Inflammatory macrophage treated with lipopolysaccharide for 4 hours (primary cell): Measurements from ENCODE around the gene MGAT4C.
"Not testable (repeated sequence)": the region's sequence is repeated elsewhere in the genome, so short reads cannot be mapped to it uniquely, and the experiment has no call there.

Source experiments
- DNase-seq: peaks from one replicate; pipeline ENCODE4 v3.0.0-alpha.2; 2020

MGAT4C gene

DNA sequence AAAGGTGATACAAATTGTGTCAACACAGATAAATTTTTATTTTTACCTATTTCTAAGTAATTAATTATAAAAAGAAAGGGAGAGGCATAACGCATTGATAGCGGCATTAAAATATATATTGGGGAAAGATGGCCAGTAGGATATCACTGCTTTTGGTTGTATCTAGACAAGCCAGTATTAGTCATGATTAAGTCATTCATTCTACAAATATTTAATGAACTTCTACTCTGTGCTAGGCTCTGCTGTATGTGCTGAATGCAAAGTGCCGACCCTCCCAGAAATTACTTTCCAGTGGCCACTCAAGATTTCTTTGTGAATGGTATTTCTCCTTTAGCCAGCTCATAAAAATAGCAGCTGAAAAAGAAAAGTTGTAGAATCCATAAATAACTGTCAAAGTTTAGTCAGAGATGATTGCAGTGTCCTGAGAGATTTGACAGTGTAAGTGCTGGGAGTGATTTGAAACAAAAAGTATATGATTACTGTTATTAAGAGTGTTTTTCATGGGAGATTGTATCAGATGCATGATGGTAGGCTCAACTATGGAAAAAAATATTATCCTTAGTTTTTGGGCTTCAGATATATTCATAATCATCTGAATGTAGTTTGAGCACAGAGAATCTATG, 133.2 kb downstream of the MGAT4C start:
- no peak for DNase-seq

DNA sequence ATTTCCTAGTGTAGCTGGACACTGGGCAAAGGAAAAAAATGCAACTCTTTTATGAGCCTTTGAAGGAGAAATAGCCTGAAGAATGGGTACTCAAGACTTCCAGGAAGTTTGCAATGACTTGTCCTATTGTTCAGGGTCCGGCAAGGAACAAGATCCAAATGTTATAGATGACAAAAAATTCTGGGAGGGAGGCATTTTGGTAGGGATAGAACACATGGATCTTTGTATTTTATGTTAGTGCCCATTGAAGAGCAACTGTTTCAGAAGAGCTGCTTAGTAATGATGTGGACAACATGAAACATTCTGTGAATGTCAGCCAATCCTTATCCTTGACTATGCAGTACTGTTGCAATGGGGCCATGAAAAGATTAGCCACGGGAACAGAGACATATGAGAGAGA, 138.0 kb downstream of the MGAT4C start:
- no peak for DNase-seq

DNA sequence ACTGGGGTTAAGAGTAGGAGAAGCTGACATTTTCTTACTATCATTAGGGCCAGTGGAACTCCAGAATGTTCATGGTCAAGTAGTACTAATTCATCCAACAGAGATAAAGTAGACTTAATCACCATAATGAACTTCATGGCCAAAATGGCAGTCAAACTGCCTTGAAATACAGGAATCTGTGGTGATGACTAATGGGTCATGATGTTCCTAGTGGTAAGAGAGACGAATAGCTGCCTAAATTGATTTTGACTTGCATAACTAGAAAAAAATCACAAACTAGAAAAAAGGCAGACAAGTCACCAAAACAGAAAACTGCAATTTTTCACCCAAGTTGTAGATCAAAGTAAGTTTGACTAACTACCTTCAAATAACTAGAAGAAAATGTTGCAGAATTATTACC, 138.5 kb downstream of the MGAT4C start:
- no peak for DNase-seq

DNA sequence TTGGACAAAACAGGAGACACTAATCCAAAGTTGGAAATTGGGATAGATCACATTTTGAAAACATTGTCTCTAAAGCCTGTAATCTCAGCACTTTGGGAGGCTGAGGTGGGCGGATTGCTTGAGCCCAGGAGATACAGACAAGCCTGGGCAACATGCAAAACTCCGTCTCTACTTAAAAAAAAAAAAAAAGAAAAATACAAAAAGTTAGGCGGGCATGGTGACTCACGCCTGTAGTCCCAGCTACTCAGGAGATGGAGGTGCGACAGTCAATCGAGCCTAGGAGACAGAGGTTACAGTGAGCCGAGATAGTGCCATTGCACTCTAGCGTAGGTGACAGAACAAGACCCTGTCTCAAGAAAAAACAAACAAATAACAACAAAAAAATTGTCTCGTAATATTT, 152.1 kb downstream of the MGAT4C start:
- no peak for DNase-seq

DNA sequence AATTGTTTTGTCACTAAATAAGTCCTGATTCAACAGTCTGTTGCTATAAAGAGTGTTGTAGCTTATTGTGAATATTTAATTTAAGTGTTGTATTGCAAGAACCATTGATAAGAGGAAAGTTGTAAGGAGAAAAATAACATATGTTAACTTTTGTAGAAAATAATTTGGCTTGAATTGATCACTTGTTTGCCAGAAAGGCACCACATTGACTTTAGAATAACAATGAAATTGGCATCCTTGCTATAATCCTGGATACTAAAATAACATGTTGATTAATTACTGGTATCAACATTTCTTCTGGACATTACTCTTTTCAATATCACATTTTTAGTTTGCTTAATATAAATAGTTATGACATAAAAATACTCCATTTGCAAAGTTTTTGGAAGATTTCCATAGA, 159.0 kb downstream of the MGAT4C start:
- no peak for DNase-seq

DNA sequence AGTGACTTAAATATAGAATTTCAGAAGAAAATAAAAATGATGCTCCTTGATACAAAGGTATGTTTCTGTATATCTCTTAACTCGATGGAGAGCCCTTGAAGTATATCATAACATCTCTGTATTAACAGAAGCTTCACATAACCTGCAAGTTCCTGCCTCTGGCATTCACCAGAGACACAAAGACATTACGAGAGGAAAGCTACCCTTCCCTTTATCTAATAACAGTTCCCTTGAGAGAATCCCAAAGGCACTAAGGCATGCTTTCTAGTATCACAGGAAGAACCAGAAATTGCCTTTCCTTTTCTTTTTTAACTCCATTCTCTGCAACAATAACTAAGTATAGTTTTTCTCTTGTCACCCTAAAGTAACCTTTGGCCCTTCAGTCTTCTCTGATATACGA, 164.5 kb downstream of the MGAT4C start:
- no peak for DNase-seq

DNA sequence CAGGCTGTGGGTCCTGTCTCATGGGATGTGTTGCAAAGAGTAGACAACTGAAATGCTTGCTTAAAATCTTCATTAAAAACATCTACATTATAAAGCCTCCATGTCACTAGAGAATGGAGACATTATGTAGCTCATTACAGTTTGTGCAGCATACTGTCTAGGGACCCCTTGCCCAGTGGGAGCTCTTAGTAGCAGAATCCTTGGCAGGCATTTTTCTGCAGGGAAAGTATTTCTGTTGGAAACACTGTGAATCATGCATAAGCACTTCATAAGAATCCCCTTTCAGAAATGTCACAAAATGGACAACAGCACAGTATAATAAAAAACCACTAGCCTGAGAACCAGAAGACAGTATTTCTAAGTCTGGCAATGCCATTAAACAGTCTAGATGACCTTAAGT, 174.3 kb downstream of the MGAT4C start:
- no peak for DNase-seq

DNA sequence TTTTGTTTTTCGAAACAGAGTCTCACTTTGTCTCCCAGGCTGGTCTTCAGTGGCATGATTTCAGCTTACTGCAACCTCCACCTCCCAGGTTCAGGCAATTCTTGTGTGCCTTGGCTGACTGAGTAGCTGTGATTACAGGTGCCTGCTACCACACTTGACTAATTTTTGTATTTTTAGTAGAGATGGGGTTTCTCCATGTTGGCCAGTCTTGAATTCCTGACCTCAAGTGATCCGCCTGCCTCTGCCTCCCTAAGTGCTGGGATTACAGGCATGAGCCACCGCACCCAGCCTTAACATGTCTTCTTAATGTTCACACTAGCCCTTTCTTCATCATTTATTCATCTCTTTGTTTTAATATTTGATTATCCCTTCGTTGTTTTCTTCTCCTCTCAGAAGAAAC, 197.1 kb downstream of the MGAT4C start:
- DNase-seq, result not testable (repeated sequence)

DNA sequence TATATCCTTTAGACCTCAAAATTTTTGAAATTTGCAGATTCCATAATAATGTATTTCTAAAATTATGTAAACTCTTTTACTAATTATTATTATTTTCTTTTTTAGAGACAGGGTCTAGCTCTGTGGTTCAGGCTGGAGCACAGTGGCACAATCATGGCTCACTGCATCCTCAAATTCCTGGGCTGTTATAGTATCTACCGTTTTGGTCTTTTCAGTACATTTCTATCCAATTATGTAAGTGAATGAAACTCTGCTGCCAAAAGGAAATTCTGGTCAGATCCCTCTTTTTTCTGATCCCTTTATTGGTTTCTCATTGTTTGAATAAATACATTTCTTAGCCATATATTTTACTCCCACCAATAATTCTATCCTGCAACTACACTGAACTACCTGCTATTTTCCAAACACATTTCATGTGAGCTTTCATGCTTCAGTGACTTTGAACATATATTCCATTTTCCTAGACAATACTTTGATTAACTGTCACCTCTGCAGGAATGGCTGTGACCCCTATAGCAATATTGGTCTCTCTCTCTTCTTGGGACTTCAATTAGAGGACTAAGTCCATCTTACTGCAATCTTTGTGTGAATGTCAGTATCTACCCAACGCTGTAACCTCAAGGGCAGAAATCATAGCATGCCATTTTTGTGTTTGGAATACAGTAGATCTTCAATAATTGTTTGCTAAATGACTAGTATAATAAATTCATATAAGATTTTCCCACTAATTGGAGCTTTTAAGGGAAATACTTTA, 198.9 kb downstream of the MGAT4C start:
- DNase-seq, result no peak

DNA sequence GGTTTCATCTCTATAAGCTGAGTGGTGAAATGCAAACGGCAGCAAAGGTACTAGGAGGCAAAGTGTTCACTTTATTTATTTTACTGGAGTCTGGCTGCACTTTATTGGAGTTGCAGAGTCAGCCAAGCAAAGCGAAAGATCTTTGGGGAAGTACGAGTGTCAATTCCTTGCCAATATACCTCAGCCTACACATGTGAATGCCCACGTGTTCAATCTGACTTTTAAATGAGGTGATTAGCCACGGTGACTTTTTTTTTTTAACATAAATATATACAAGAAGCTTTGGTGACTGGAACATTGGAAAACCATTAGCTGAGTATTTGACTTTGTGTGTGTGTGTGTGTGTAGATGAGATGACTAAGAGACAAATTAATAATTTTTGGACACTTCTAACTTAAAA, 203.3 kb downstream of the MGAT4C start:
- no peak for DNase-seq

DNA sequence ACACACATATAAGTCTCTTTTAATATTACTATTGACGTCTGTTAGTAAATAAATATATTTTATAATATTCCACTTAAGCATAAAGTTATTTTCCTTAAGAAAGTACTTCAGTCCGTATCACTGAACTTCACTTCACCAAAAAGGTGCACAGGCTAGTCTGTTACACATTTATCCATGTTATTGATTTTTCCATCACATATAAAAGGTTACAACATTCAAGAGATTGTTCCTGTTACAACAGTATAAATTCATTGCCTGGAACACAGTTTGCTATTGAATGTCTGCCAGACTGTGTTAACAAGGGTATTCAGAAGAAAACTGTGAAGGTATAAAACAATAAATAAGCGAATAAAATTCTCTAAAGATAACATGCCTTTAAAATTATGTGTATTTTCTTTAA, 206.2 kb downstream of the MGAT4C start:
- no peak for DNase-seq

DNA sequence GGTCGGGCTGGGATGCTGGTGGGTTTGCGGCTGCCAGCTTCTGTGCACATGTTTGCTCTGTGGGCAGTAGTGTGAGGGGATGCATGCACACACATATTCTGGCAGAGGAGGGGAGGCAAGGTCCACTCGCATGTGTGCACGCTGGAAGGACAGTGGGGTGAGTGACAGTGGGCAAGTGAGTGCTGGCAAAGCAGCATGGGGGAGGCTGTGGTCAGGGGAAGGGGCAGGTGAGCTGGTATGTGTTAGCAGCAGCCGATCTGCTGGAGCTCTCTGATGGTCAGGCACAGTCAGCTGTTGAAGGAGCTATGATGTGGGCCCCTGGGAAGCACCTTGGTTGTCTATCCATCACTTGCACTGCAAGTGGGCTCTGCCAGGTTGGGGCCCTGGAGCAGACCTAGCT, 211.8 kb downstream of the MGAT4C start:
- no peak for DNase-seq

DNA sequence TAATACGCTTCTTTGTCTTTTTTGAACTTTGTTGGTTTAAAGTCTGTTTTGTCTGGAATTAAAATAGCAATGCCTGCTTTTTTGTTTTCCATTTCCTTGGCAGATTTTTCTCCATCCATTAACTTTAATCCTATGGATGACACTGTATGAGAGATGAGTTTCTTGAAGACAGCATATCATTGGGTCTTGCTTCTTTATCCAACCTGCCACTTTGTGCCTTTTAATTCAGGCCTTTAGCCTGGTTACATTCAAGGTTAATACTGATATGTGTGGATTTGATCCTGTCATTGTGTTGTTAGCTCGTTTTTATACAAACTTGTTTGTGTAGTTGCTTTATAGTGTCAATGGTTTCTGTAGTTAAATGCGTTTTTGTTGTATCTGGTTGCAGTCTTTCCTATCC, 214.1 kb downstream of the MGAT4C start:
- no peak for DNase-seq

DNA sequence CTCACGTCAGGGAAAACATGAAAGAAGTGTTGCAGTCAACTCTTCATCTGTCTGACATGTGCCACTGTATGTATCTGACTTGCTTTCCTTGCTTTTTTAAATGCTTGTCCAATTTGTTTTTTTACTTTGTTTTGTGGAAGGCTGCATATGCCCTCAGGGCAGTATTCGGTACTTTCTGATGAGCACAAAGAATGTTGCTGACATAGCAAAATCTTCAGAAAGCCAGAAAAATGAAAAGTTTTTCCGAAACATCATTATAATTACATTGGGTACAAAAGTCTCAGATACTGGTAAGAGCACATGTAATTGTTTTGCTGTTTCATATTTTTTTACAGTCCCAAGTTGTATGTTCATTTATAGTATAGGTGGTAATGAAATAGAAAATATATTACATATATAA, 237.8 kb downstream of the MGAT4C start:
- no peak for DNase-seq

DNA sequence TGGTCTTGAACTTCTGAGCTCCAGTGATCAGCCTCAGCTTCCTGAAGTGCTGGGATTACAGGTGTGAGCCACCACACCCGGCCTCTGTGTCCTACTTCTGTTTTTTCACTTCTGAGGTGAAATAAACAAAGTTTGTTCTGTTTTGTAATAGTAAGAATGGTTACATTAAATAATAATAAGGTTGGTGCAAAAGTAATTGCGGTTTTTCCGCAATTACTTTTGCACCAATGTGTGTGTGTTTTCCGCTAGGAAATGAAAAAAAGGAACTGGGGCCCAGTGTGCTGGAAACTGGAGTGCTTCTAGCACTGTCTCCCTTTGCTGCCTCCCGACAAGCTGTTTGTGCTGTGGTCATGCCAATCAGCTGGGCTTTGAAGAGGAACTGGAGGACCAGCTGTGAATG, 241.2 kb downstream of the MGAT4C start:
- no peak for DNase-seq

DNA sequence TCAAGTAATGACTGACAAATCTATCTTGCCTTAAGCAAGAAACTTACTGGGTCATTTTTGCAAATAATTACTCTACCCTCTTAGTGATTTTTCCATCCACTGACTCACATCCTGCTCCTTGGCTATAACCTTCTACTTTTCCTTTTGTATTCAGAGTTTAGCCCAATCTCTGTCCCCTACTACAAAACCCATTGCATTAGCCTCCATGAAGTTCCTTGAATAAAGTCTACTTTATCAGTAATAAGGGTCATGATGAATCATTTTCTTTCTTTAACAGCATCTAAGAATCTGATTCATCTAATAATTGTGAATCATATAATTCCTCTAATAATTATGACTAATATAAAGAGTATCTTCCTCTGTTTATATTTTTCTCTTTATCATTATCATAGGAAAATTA, 249.5 kb downstream of the MGAT4C start:
- no peak for DNase-seq

DNA sequence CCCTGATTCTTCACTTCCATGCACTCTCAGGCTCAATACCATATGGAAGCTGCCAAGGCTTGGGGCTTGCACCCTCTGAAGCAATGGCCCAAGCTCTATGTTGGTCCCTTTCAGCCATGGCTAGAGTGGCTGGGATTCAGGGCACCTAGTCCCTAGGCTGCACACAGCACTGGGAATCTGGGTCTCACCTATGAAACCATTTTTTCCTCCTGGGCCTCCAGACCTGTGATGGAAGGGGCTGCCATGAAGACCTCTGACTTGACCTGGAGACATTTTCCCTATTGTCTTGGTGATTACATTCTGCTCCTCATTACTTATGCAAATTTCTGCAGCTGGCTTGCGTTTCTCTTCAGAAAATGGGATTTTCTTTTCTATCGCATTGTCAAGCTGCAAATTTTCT, 258.1 kb downstream of the MGAT4C start:
- no peak for DNase-seq

DNA sequence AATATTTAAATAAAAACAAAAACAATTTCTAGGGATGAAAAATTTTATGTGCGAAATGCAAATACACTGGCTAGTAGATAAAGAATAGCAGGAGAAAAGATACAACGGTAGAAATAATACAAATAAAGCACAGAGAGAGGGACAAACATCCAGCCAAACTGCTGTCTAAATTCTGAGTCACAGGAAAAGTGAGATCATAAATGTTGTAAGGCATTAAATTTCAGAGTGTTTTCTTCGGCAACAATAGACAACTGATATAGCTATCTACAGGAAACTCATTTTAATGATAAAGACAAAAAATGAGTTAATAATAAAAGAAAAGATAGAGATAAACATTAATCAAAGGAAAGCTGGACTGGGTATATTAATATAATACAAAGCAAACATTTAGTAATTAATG, 259.9 kb downstream of the MGAT4C start:
- no peak for DNase-seq

DNA sequence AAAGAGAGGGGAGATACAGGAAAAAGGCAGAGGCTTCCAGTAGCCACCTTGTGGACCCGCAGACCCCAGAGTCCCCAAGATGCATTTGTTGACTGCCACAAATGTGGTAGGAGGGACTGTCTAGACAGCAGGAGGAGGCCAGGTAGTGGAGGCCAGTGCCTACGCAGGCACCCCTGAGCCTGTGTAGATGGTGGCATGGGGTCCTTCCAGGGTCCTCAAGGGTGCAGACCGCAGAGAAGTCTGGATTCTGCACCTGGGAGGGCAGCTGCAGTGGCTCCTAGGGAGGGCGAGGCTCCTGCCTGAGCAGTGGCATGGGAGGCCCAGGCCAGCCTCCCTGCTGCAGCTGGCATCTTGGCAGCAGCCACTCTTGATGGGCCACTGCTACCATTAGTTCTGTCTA, 262.4 kb downstream of the MGAT4C start:
- DNase-seq, result no peak

DNA sequence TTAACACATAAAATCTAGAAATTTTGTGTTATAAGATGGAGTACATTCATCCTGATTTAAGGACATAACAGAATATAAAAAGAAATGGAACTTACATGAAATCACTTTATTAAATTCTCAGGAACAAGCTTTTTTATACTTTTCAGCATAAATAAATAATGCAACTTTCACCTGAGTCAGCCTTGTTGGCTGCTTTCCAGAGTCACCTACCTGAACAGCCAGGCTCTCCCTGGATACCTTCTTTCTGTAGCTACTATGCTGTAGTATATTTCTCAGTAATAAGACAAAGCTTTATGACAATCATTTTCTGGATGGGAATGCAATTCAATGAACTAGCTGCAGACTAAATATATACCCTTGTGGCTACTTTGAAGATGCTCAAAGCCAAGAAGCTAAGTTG, 270.2 kb downstream of the MGAT4C start:
- DNase-seq, result no peak

DNA sequence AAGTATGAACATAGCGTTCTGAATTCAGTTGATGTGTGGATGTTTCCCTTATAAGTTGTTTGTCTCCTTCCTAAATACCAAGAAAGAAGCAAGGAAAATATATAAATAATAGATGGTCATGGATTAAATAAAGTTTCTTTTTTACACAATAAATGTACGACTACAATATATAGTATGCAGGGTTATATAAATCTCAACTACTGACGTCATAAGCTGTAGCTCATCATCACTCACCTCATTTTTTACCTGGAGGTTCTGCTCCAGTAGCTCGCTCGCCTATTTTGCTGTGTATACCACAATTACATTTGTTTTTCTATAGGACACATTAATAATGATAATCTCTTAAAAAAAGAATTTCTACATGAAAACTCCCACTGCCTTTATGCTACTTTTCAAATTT, 272.6 kb downstream of the MGAT4C start:
- no peak for DNase-seq

DNA sequence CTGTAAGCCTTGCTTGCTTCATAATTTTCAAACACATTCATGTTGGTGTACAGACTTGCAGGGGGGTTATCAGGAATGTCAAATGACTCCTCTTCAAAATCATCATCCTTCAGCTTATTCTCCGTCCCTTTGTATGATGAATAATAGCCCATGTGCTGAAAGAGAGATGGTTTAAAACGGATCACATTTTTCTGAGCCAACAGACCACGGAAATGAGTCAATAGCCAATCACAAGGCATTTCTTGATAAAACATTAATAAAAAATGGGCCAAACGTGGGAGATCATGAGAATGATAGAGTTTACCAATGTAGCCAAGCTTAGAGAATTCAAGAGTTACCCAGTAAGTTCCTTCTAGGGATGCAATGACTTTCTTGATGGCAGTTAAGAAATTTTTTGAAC, 276.6 kb downstream of the MGAT4C start:
- no peak for DNase-seq

DNA sequence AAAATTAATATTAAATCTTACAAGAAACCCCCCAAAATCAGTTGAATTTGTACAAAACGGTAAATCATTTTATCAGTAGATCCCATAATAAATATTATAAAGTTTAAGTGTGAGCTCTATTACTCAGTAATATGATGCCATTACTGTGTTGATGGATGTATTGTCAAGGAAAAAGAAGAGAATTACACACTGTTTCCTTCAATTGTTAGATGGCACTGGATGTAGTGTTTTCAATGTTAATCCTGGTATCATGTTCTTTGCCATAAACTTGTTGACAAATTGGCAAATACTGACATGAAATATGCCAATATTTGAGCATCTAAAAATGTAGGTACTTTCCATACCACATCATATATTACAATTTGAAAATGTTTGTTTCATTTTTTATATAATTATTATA, 280.5 kb downstream of the MGAT4C start:
- no peak for DNase-seq

DNA sequence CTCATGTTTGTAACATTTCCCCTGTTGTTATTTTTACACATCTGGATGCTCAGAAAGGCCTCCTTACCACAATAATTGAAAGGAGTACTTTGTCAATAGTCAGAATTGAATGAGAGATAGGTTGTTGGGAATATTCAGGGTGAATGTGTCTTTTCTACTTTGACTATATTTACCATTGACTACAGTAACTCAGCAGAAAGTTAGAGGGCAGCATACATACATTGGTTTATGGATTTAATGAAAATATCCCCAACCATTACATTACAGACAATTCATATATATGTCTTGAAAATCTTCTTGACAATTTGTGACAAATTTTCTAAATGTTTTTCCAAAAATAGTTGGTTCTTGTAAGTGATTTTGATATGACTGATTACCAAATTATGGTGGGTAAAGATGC, 284.4 kb downstream of the MGAT4C start:
- no peak for DNase-seq

DNA sequence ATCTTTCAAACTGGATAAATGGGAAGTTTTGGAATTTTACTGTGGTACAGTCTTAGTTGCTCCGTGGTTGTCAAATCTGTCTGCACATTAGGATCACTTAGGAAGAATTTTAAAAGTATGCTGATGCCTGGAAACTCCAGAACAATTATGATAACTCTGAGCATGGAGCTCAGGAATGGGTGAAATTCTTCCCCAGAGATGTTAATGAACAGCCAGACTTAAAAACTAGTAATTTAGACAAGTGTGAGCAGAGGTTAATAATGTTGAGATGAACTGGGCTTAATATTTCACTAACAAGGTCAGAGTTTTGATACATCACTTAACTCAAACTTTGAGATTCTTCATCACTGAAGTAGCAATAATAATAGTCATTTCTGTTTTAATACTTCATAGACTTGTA, 287.6 kb downstream of the MGAT4C start:
- DNase-seq, result no peak
